ENCODE measurements around the gene PCBP3. TPM values are rescaled to one million over a fixed set of nuclear protein-coding genes. Genes with fewer than 3 reads are reported as not detected.

The PCBP3 gene
- total RNA-seq, 1 donor from 2014 or later = not detected

- DNase-seq (no peak), ATAC-seq (ENCODE audit: low read depth) (no peak)
- Mint-ChIP-seq H3K36me3 (ENCODE audit: low read depth) (no peaks in the 10 kb centered on the region), H3K27me3 (peaks cover 6% of the 10 kb centered on the region), H3K9me3 (no peaks in the 10 kb centered on the region), H3K4me1 (peaks cover 3% of the 10 kb centered on the region), H3K4me3 (no peak overlapping the region), H3K27ac (no peak overlapping the region)
- POLR2A ChIA-PET = no interaction called here
- CTCF ChIA-PET = no interaction called here
- intact Hi-C loops (cut with micrococcal nuclease) = no loop called here
- no peak for TF ChIP-seq CTCF (IDR thresholded peaks at IDR 0.05)
Observed at GRCh38 chr21:45854690-45855247, 211.2 kb downstream of the PCBP3 start.

- TF ChIP-seq CTCF (IDR thresholded peaks at IDR 0.05) = no peak
- Mint-ChIP-seq H3K9me3 (no peaks in the 10 kb centered on the region), H3K4me1 (peaks cover 3% of the 10 kb centered on the region), H3K36me3 (ENCODE audit: low read depth) (no peaks in the 10 kb centered on the region), H3K4me3 (no peak overlapping the region), H3K27me3 (peaks cover 4% of the 10 kb centered on the region), H3K27ac (no peak overlapping the region)
- no peak for ATAC-seq (ENCODE audit: low read depth)
- POLR2A ChIA-PET = no interaction called here
- DNase-seq = no peak
- CTCF ChIA-PET = no interaction called here
- intact Hi-C loops (cut with micrococcal nuclease) = no loop called here
Observed at GRCh38 chr21:45855248-45855811, 211.8 kb downstream of the PCBP3 start.

- DNase-seq = no peak
- CTCF ChIA-PET = no interaction called here
- POLR2A ChIA-PET = no interaction called here
- Mint-ChIP-seq H3K4me1 (peaks cover 3% of the 10 kb centered on the region), H3K9me3 (no peaks in the 10 kb centered on the region), H3K27ac (no peak overlapping the region), H3K4me3 (no peak overlapping the region), H3K36me3 (ENCODE audit: low read depth) (no peaks in the 10 kb centered on the region), H3K27me3 (peaks cover 3% of the 10 kb centered on the region)
- ATAC-seq (ENCODE audit: low read depth) = no peak
- no peak for TF ChIP-seq CTCF (IDR thresholded peaks at IDR 0.05)
- intact Hi-C loops (cut with micrococcal nuclease) = no loop called here
Observed at GRCh38 chr21:45856442-45856841, 212.9 kb downstream of the PCBP3 start.

GRCh38 chr21:45856906-45857305 is 213.4 kb downstream of the PCBP3 start:
- TF ChIP-seq CTCF (IDR thresholded peaks at IDR 0.05) = no peak
- H3K36me3 Mint-ChIP-seq (ENCODE audit: low read depth) = no peaks in the 10 kb centered on the region
- peaks cover under 1% of the 10 kb centered on the region for H3K4me1 Mint-ChIP-seq
- no peaks in the 10 kb centered on the region for H3K9me3 Mint-ChIP-seq
- DNase-seq (no peak), ATAC-seq (ENCODE audit: low read depth) (no peak)
- H3K27ac Mint-ChIP-seq = no peak overlapping the region
- ChIA-PET POLR2A (no interaction called here), CTCF (no interaction called here)
- H3K27me3 Mint-ChIP-seq = peaks cover 3% of the 10 kb centered on the region
- intact Hi-C loops (cut with micrococcal nuclease) = no loop called here
- H3K4me3 Mint-ChIP-seq = no peak overlapping the region

GRCh38 chr21:45857761-45858160 is 214.2 kb downstream of the PCBP3 start:
- no peak for TF ChIP-seq CTCF (IDR thresholded peaks at IDR 0.05)
- H3K27ac Mint-ChIP-seq = no peak overlapping the region
- CTCF ChIA-PET = no interaction called here
- POLR2A ChIA-PET = no interaction called here
- intact Hi-C loops (cut with micrococcal nuclease) = no loop called here
- H3K4me3 Mint-ChIP-seq = no peak overlapping the region
- H3K9me3 Mint-ChIP-seq = no peaks in the 10 kb centered on the region
- peaks cover 3% of the 10 kb centered on the region for H3K27me3 Mint-ChIP-seq
- peaks cover 4% of the 10 kb centered on the region for H3K4me1 Mint-ChIP-seq
- DNase-seq (no peak), ATAC-seq (ENCODE audit: low read depth) (no peak)
- no peaks in the 10 kb centered on the region for H3K36me3 Mint-ChIP-seq (ENCODE audit: low read depth)
